GM20431 (cell line): ENCODE results near the gene ADK.

ENCODE experiments used
- in situ Hi-C: fragments of 300-500 bp; cut with MseI, MboI; formaldehyde crosslinking; loops from one replicate; pipeline ENCODE4 v1.15.0; 2020; ENCODE audit warnings: low sequenced_read_pairs; ENCODE audit not compliant: unreplicated experiment

The ADK gene

GRCh38 chr10:74231375-74231774 is 80.4 kb downstream of the ADK start:
- in situ Hi-C loops = no loop called here

DNA sequence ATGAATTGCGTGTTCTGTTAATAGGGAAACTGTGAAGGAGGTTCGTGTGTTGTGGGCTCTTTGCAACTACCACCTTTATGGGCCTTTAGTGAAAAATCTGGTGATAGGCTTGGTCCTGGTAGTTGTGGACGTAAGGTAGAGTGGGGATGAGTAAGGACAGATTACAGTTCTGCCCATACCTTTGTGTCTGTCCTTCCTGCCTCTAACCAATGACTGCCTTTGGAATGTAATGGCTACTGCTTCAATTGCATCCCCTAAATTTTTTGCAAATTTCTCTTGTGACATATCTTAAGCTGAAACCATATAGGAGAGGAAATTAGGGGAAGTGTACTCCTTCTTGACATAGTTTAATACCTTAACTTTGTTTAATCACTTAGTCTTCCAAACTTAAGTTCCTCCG is 82.3 kb downstream of the ADK start:
- in situ Hi-C loops = no loop called here

- in situ Hi-C loops = no loop called here
Observed at GRCh38 chr10:74234569-74234968, 83.5 kb downstream of the ADK start.

- in situ Hi-C loops = no loop called here
Observed at GRCh38 chr10:74238031-74238431, 87.0 kb downstream of the ADK start.

- in situ Hi-C loops = no loop called here
Observed at GRCh38 chr10:74238516-74238915, 87.5 kb downstream of the ADK start.

DNA sequence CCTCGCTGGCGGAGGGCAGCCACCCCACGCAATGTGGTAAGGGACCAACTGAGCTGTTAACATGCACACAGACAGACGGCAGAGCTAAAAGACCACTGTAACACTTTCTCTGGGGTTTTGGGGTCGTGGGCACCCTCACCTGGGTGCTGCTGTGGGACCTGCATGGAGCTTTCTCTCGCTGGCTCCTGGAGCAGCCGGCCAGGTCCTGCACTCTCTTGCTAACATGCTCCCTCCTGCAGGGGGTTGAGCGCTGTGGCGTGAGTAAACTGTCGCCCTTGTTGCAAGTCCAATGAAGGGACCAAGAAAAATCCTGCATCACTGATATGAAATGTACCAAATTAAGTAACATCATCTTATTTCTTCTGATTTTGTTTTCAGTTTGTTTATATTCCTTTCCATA is 92.0 kb downstream of the ADK start:
- in situ Hi-C loops = no loop called here

- in situ Hi-C loops = no loop called here
Observed at GRCh38 chr10:74244097-74244685, 93.2 kb downstream of the ADK start.

- in situ Hi-C loops = no loop called here
Observed at GRCh38 chr10:74244807-74245206, 93.8 kb downstream of the ADK start.

DNA sequence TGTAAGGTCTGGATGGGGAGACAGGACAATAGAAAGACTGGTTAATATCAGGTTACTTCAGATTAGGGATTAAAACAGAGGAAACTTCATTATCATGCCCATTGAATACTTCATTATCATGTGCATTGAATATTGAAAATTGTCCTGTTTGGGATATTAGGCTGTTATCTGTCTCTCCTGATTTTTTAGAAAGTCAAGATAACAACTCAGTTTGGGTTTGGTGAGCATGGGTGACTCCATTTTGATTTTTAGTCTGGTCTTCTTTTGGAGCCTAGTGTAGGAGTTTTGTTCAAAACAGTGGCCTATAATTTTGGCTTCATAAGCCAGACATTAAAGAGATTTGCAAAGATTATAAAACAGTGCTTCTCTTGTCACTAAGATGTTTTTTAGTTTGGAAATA is 95.5 kb downstream of the ADK start:
- in situ Hi-C loops = no loop called here

DNA sequence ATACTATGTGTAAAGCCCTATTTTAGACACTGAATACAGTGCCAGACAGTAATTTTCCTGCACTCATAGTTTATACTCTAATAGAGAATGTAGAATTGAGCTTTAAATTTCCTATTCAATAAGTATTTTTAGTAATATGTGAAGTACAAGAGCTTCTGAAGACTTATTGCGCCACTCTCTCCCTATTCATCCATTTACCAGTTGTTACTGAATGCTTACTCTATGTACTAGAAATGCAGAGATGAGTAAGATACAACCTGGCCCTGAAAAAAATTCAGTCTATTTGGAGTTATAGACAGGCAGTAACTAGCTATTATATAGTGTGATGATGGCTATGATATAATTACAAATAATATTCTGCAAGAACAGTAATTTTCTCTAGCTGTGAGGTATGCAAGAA is 98.8 kb downstream of the ADK start:
- in situ Hi-C loops = loop anchor here (25.0 kb wide), 2 partner anchors 487 to 762 kb away; no protein-coding TSS in a partner anchor

GRCh38 chr10:74255214-74255613 is 104.2 kb downstream of the ADK start:
- in situ Hi-C loops = loop anchor here (25.0 kb wide), 2 partner anchors 482 to 757 kb away; no protein-coding TSS in a partner anchor

- in situ Hi-C loops = loop anchor here (25.0 kb wide), 2 partner anchors 481 to 756 kb away; no protein-coding TSS in a partner anchor
Observed at GRCh38 chr10:74255888-74256357, 104.9 kb downstream of the ADK start.

DNA sequence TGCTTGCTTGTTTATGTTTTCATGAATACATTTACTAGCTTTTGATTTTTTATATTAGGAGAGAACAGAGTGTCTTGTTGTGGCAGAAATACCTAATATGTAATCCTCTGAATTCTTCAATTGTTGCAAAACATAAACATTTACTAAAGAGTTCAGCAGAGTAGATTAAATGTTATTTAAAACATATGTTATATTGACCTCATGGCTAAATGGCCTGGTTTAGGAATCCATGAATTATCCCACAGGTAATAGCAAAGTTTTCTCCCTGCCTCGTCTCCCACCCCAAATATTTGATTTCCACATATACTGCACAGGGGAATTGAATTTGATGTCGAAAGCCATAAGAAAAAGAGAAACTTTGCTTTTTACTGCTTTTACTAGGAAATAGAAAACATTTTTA is 111.8 kb downstream of the ADK start:
- in situ Hi-C loops = loop anchor here (10.0 to 25.0 kb wide), 3 partner anchors 474 to 832 kb away; a partner anchor contains a TSS

- in situ Hi-C loops = loop anchor here (10.0 to 25.0 kb wide), 3 partner anchors 473 to 831 kb away; a partner anchor contains a TSS
Observed at GRCh38 chr10:74263996-74264395, 113.0 kb downstream of the ADK start.

DNA sequence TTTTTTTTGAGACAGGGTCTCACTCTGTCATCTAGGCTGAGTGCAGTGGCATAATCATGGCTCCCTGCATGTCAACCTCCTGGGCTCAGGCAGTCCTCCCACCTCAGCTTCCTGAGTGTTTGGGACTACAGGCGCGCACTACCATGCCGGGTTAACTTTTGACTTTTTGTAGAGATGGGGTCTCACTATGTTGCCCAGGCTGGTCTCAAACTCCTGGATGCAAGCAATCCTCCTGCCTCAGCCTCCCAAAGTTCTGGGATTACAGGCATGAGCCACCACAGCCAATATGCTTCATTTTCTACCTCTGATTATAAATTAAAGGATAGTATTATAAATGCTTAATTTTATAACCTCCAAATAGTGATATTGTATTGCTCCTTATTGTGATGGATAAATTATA is 121.3 kb downstream of the ADK start:
- in situ Hi-C loops = loop anchor here (25.0 kb wide), 2 partner anchors 465 to 740 kb away; no protein-coding TSS in a partner anchor

- in situ Hi-C loops = no loop called here
Observed at GRCh38 chr10:74275755-74276290, 124.8 kb downstream of the ADK start.

- in situ Hi-C loops = no loop called here
Observed at GRCh38 chr10:74276416-74276815, 125.4 kb downstream of the ADK start.

- in situ Hi-C loops = no loop called here
Observed at GRCh38 chr10:74282151-74282847, 131.3 kb downstream of the ADK start.

DNA sequence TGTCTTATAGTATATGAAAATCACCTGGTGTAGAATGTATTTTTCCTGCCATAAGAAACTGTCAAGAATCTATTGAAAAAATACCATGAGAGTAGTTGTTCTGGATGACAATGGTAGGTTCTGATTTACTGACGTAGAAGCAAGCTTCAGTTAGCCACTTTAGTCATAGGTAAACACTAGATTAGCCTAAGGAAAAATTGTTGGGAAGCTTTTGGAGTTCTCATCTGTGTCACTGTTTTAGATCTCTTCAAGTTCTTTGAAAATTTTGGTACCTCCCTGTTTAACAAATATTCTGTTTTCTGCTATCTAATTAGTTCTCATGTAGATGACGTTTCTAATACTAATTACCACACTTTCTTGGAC is 131.8 kb downstream of the ADK start:
- in situ Hi-C loops = no loop called here

DNA sequence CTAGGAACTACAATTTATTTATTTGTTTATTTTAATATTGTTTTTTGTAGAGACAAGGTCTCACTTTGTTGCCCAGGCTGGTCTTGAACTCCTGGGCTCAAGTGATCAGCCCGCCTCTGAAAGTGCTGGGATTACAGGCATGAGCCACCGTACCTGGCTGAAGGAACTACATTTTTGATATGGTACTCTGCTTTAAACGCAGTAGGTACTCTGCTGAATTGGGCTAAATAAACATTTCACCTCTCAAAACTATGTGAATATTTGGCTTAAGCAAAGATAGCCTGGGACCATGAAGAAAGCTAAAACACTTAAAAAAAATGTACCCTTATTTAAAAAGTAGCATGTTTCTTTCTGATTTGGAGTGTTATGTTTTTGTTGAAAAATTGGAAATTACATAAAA is 138.2 kb downstream of the ADK start:
- in situ Hi-C loops = no loop called here

DNA sequence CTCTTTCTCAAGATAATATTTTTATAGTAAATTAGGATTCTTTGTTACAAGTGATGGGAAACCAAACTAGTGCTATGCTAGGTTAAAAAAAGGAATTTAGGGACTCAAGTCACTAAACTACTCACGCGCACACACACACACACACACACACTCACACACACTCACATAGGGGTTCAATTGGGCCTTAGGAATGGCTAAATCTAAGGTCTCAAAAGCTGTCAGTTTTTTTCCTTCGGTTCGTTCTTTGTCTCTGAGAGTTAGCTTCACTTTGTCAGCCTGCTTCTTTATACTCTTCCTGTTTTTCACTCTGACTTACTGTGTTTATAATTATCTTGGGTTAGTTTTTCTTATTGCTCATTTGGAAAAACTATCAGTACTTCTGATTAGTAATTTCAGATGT is 138.9 kb downstream of the ADK start:
- in situ Hi-C loops = no loop called here
